RCC 7860 (cell line): ENCODE results near the gene SDK1.

Experiments used
- DNase-seq: peaks from one replicate; pipeline ENCODE4 v3.0.0-alpha.2; 2015; ENCODE audit warnings: low spot score
- FAIRE-seq: peaks from 2 replicates; lab custom pipeline; 2012; peaks lifted over from hg19 to GRCh38; lab: Jason Lieb, UNC

Gene SDK1

GRCh38 chr7:4020086-4020485, 719.0 kb downstream of the SDK1 start:
- DNase-seq (no peak), FAIRE-seq (no peak)

- FAIRE-seq (no peak), DNase-seq (no peak)
These were observed 720.4 kb downstream of the SDK1 start for GRCh38 chr7:4021413-4021812.

DNA sequence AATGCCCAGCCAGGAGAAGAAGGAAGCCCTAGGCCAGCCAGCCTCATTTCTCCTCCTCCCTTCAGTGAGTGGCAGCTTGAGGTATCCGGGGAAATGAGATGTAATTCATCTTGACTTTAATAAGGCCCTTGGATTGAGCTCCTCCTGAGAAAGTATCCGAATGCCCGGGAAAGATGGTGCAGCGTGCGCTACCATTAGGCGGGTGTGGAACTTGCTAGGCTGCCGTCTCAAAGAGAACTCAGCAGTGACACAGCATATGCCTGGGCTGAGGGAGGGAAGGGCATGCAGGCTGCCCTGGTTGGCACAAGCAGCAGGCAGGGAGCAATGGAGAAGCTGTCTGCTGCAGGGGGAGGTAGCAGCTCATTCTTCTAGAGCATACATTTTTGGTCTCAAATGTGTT, 721.2 kb downstream of the SDK1 start:
- no peak for FAIRE-seq
- no peak for DNase-seq

DNA sequence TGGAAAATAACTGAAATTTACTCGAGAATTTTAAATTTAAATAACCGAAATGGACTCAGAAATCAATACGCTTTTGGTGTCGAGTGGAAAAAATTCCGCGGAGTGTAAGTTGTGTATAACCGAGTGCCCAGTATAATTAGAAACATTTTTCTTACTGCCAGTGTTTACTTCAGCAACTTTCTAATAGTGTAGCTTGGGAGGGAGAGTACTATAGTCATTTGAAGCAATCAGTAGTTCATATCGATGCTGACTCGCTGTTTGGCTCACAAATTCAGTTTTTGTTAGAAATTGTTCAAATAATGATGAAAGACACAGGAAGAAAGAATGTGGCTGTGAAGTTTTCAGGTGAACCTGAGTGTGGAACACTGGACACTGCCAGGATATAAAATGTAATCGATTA, 722.5 kb downstream of the SDK1 start:
- FAIRE-seq = no peak

GRCh38 chr7:4024133-4024532, 723.1 kb downstream of the SDK1 start:
- FAIRE-seq (no peak), DNase-seq (no peak)

More for the DNA sequence above, 722.5 kb downstream of the SDK1 start:
- no peak for DNase-seq

GRCh38 chr7:4024806-4025205, 723.8 kb downstream of the SDK1 start:
- no peak for FAIRE-seq
- no peak for DNase-seq

GRCh38 chr7:4025210-4025609, 724.2 kb downstream of the SDK1 start:
- no peak for FAIRE-seq

DNA sequence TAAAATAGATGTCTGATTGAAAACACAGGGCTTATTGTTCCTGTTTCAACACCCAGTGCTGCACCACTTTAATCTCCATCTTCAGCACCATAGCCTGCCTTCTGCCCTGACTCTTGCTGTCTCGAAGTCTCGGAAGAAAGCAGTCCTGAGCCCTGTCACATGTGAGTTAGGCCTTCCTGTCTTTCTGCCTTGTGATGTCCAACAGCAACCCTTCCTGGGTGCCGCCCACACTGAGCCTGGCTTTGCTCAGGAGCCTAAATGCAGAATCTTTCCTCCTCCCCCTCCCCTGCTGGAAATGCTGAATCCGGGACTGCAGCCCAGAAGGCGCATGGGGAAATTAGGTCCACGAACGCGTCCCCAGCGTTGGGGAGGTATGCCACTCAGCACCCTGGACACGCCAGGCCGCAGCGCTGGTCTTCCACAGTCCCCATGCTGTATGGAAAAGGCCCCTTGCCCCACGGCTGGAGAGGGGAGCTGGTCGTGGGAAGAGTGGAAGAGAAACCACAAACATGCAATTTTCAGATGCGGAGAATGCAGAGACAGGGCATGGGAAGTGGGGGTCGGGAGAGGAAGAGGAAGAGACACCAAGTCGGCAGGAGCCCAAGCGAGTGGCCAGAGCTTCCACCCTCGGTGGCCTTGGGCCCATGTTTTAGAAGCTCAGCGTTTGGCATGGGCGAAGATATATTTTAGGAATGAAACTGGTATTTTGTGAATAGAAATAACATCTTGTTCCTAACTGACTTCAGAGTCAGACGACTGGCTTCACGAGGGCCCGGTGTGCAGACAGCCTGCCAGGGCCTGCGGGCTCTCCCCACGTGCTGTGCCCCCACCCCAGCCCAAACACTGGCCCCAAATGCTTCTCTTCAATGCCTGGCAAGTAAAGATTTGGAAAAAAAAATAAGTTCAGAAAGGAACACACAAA, 724.9 kb downstream of the SDK1 start:
- no peak for DNase-seq
- FAIRE-seq = no peak

More at GRCh38 chr7:4025210-4025609, 724.2 kb downstream of the SDK1 start:
- DNase-seq = no peak

- FAIRE-seq (no peak), DNase-seq (no peak)
These were observed 726.0 kb downstream of the SDK1 start for GRCh38 chr7:4026941-4027486.

DNA sequence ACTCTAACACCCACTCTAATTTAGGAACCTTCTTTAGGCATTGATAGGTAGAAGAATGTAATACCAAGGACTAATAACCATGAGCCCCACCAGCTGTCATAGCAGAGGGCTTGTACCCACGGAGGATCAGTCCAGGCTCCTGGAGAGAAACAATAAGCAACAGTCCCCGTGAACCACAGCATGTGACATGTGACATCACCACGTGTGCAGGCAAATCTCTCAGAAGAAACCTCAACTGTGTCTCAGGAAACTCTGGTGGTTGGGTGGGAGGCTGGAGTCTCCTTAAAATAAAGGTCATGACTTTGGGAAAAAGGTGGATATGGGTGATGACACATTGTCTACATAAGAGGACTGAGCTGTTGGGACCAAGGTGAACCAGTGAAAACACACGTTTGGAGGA, 727.2 kb downstream of the SDK1 start:
- no peak for FAIRE-seq
- no peak for DNase-seq

- FAIRE-seq (no peak), DNase-seq (no peak)
These were observed 728.9 kb downstream of the SDK1 start for GRCh38 chr7:4029941-4030340.

GRCh38 chr7:4030346-4030950, 729.4 kb downstream of the SDK1 start:
- DNase-seq = no peak
- FAIRE-seq = no peak

GRCh38 chr7:4033996-4034395, 732.9 kb downstream of the SDK1 start:
- no peak for DNase-seq
- FAIRE-seq = no peak

DNA sequence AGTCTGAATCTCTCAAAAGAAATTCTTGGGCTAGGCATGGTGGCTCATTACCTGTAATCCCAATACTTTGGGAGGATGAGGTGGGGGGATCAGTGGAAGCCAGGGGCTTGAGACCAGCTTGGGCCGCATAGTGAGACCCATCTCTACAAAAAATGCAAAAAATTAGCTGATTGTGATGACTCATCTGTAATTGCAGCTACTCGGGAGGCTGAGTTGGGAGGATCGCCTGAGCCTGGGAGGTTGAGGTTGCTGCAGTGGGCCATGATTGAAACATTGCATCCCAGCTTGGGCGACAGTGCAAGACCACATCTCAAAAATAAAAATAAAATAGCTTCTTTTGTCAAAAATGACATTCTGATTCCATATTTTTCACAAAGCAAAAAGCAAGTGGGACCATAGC, 736.3 kb downstream of the SDK1 start:
- FAIRE-seq (no peak), DNase-seq (no peak)

- FAIRE-seq = no peak
- no peak for DNase-seq
These were observed 736.8 kb downstream of the SDK1 start for GRCh38 chr7:4037877-4038276.

GRCh38 chr7:4040109-4040928, 739.3 kb downstream of the SDK1 start:
- DNase-seq = no peak
- no peak for FAIRE-seq

DNA sequence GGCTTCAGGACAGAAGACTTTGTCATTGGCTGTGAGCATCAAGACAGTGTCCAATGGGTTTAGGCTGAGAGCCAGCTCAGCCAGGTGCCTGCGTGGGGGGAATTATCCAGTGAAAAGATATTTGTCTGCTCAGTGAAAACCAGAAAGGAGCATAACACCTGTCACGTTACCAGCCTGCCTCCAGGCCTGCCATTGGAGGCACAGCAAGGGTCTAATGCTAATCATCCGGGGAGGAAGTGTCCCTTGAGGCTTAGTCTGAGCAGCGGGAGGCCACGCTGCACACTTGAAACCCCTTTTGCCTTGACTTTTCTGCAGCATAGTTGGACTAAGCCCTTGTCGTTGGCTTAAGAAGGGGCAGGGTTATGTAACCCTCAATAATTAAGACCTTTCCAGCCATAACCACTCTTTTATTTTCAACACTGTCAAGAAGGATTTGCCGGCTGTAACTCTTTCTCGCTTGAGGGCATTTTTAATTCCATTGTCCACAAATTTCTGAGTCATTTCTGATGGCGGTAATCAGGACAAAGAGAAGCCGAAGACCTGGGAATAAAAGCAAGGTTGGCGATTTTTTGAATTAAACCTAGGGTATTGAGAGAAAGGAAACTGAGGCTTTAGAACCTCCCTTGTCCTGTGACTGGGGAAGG, 741.5 kb downstream of the SDK1 start:
- no peak for DNase-seq
- no peak for FAIRE-seq

GRCh38 chr7:4043988-4044387, 742.9 kb downstream of the SDK1 start:
- DNase-seq (no peak), FAIRE-seq (no peak)

DNA sequence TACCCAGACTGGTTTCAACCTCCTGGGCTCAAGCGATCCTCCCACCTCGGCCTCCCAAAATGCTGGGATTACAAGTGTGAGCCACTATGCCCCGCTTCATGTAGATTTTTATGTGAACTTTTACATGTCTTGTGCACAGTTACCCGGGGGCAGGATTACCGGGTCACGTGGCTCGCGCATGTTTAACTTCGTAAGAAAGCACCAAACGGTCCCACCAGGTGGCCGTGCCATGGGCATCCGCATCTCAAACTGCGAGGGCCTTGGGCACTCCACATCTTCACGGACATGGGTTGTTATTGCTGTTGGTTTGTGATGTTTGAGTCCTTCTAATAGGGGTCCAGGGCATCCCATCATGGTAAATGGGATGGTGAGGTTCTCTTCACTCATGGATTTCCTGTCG, 744.4 kb downstream of the SDK1 start:
- no peak for FAIRE-seq
- DNase-seq = no peak

DNA sequence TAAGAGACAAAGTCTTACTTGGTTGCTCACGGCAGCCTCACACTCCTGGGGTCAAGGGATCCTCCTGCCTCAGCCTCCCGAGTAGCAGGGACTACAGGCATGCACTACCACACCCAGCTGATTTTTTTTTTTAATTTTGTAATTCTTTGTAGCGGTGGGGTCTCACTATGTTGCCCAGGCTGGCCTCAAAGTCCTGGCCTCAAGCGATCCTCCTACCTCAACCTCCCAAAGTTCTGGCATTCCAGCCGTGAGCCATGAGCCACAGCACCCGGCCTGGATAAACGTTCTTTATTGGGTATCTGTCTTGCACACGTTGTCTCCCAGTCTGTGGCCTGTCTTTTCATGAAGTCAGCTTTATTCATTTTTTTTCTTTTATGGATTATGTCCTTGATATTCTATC, 744.9 kb downstream of the SDK1 start:
- no peak for FAIRE-seq

GRCh38 chr7:4048336-4048735, 747.3 kb downstream of the SDK1 start:
- FAIRE-seq (no peak), DNase-seq (no peak)

More for the DNA sequence above, 744.9 kb downstream of the SDK1 start:
- no peak for DNase-seq
